Kidney capillary endothelial cell (primary cell): Measurements from ENCODE around the gene TLE7.
A peak's percentile ranks its signal among the peaks of the same experiment; 100 is the strongest.

Source experiments
- DNase-seq: peaks from one replicate; pipeline ENCODE4 v3.0.0-alpha.2; 2018; ENCODE audit warnings: low spot score

The TLE7 gene

DNA sequence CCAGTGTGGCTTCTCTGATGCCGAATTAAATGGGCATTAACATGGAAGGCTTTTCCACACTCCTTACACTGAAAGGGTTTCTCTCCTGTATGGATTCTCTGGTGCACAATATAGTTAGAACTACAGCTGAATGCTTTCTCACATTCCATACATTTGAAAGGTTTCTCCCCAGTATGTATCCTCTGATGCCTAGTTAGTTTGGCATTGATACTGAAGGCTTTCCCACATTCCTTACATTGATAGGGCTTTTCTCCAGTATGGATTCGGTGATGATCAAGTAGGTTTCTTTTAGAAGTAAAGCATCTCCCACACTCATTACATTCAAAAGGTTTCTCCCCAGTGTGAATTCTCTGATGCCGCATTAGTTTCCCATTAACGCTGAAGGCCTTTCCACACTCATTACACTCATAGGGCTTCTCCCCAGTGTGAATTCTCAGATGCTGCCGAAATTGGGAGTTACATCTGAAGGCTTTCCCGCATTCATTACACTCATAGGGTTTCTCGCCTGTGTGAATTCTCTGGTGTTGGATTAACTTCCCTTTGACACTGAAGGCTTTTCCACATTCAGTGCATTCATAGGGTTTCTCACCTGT, 6.5 kb upstream of the TLE7 start:
- DNase-seq = no peak

DNA sequence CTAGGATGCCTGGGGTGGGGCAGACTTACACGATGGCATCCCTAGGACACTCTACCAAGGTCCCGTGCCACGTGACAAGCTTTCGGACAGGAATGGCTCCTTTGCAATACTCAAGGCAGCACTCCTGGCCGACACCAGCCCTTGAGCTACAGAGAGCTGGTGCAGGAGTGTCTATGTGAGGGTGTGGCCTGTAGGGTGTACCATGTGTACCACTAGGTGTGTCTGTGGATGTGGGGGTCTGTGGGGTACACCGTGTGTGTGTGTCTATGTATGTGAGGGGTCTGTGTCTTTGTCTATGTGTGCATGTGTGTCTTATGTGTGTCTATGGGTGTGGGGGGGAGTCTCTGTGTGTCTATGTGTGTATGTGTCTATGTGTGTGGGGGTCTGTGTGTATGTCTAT, 1.9 kb upstream of the TLE7 start:
- DNase-seq = no peak

DNA sequence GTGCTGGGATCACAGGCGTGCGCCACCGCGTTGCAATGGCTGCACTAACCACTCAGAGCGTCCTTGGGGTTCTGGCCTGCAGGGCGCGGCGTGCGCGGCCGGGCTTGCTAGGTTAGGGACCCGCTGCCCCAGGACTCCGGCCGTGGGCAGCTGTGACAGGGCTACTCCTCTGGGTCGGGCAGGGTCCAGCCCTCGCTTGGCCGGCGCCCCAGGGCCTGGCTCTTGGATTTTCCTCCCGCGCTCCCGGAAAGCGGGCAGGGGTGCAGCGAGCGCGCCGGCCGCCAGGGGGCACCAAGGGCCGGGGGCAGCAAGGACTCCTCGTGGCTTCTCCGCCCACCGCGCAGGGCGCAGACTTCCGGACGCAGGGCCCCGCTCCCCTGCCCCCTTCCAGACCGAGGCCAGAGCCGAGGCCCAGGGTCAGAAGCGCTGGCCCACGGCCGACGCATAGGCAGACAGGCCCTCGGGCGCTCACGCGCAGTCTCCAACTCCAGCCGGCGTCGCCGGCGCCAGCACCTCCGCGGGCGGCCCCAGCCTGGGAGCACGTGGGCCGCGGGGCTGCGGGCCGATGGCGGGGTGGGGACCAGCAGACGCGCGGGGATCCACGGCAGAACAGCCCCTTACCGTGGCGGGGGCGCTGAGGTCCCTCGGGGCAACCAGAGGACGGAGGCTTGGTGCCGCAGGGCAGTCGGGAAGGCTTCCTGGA, 355 bp downstream of the TLE7 start:
- DNase-seq = no peak

DNA sequence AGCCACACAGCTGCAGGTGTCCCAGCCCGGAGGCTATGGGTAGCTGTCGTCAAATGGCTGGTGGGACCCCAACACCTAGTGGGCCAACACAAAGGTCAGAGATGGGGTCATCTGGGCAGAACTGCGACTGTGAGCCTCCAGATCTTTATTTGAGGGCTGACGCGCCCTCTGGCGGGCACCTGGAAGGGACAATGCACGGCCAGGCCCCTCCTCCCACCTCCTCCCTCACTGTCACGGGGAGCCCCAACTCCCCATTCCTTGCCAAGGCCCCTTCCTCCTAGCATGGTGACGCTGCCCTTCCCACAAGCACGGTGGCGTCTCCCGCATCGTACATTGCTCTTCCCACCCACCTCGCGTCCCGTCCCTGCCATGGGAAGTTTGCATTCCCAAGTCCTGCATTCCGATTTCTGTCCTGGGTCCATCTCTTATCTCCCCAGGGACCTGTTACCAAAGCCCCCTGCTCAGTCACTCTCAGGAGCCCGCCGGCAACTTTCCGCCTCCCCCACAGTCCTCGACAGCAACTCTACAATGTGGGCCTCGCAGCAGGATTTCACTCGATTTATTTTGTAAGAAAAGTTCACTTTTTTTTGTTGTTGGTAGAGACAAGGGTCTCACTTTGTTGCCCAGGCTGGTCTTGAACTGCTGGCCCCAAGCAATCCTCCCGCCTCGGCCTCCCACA, 1.0 kb downstream of the TLE7 start:
- no peak for DNase-seq

DNA sequence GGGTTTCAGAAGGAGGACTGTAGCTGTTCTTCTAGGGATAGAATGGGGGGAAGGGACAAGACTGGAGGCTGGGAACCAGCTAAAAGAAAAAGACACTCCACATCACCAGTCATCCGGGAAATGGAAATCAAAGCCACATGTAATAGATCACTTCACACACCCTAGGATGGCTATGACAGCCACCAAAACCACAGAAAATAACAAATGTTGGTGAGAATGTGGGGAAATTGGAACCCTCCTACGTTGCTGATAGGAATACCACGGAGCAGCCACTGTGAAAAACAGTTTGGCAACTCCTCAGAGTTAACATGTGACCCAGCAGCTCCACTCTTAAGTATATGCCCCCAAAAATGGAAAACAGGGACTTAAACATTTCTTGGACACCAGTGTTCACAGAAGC, 2.3 kb downstream of the TLE7 start:
- DNase-seq = no peak

DNA sequence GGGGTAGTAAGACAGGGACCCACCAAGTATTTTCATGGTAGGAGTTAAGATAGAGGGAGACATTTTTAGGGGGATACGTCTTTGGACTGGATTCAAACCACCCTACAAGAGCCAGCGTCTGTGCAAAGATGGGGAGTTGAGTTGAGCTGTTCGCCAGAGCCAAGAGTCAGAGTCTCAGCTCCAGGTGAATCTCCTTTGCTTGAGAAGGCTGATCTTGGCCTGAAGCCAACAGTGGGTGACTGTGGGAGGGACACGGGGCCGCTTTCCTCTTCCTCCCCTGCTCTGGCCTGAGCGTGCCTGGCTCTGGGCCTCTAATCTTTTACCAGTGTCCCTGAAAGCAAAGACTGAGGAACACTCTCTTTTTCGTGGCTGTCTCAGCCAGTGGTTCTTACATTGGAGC, 5.4 kb downstream of the TLE7 start:
- DNase-seq = no peak

DNA sequence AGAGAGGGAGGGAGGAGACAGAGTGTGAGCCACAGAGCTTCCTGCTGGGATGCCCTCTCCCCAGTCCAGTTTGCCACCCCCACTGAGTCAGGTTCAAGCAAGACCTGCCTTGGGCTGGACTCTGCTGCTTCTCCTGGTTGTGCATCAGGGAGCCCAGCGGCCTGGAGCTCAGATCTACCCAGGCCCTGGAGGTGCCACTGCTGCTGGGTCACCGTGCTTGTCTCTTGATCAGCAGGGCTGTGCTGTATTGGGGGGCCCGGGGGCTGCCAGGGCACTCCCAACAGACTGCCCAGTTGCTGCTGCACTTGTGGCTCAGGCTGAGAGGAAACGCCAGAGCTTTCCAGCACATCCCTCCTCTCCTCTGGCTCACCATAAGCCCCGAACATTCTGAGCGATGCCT, 8.9 kb downstream of the TLE7 start:
- no peak for DNase-seq

DNA sequence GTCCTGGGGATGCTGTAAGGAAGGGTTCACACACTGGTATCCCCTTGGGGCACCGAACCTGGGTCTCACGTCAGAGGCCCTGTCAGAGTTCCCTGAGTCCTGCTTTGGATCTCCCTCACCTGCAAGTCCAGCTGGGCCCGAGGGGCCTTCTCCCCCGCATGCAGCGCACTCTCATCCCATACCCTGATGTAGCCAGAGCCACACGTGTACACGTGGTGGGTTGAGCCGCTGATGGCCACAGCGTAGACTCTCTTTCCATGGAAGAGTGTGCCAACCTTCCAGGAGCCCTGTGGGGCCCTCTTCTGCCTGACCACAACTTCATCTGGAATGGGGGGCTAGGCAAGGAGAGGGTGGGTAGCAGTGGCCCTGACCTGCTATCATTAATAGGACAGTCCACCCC, 9.9 kb downstream of the TLE7 start:
- no peak for DNase-seq

DNA sequence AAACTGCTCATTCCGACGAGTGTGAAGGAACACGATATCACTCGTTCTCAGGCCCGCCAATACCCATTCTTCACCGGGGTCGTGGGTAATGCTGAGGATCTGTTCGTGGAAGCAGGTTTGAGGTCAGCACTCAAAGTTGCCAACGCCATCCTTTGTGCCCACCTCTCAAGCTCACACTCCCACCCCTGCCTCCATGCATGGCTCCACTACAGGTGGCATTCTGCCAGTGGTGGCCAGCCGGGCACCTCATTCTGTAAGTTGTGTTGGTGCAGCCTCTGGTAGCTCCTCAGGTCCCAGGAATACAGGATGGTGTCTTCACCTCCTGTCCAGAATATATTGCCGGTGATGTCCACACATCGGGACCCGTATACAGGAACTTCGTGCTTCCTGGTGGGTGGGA, 10.7 kb downstream of the TLE7 start:
- DNase-seq = no peak

DNA sequence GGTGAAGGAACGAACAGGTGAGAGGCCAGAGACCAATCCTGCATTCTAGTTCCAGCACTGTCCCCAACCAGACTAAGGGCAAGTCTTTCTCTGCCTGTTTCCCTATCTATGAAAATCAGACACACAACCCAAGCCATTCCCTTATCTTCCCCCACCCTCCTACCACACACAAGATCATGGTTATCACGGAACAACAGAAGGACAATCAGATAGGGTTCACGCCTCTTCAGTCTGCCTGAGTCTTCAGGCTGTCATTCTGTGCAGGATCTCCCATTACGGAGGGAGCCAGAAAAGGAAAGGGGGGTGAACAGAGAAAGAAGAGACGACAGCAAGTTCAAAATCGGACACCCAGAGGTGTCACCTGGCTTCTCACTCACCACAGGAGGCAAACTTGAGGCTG, 11.1 kb downstream of the TLE7 start:
- DNase-seq = no peak

DNA sequence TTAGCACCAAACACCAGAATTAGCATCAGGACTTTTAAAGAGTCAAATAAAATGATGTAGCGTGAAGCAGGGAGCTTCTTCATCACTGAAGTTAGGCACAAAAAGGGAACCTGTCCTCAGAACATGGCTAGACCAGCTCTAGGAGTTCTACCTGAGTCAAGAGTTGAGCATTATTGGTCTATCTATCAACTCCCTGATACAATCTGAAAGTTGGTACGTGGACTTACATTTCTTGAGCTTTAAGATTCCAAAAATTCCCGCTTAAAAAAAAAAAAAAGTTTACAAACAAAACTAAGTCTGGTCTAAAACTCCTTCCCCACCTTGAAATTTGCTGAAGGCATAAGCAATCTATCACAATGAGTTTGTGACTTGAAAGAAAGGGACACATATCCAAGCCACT, 12.3 kb downstream of the TLE7 start:
- no peak for DNase-seq

DNA sequence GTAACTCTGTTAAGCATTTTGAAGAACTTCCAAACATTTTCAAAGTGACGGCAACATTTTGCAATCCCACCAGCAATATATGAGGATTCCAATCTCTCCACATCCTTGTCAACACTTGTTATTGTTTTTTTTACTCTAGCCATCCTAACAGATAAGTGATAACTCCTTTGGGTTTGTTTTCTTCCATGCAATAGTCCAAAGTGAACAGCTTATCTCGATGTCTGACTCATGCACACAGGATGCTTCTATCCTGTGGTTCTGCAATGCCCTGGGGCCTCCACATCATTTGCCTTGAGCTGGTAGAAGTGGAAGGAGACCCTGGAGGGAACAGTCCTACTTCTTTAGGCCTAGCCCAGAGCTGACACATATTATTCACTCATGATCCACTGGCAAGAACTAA, 13.0 kb downstream of the TLE7 start:
- no peak for DNase-seq

DNA sequence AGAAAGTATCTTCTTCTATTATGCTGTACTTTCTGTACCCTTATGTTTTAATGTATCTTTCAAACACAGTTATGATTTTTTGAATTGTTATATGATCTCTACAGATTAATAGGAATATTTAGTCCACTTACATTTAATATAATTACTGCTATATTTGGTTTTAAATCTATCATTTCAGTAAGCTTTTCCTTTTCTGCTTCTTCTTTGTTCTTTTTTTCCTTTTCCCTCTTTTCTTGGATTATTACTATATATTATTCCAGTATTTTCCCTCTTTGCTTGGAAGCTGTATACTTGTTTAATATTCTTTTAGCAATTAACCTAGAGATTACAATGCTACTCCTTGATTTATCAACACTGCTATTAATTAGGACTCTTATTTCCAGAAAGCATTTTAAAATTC, 13.5 kb downstream of the TLE7 start:
- no peak for DNase-seq

DNA sequence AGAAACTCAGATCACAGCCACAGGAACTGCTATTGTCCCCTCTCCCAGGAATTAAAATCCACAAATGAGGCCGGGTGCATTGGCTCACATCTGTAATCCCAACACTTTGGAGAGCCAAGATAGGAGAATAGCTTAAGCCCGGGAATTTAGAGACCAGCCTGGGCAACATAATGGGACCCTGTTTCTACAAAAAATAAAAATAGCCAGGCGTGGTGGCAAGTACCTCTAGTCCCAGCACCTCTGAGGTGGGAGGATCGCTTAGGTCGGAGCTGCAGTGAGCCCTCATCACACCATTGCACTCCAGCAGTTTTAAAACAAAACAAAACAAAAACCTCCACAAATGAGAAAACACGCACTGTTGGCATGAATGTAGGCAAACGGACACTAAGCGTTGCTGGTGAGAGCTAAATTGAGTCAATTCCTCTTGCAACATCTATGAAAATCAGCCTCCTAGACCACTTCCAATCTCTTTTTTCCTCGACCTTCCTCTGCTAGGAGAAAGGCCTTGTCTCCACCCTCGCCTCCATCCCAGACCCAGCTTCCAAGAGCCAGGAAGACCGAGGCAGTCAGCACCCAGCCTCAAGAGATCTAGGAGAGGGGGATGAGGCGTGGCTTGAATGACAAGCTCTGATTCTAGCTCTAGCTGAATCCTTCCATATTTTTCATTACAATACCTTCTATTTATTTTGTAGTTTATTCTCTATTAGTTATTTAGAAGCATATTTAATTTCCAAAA, 14.8 kb downstream of the TLE7 start:
- DNase-seq = no peak

DNA sequence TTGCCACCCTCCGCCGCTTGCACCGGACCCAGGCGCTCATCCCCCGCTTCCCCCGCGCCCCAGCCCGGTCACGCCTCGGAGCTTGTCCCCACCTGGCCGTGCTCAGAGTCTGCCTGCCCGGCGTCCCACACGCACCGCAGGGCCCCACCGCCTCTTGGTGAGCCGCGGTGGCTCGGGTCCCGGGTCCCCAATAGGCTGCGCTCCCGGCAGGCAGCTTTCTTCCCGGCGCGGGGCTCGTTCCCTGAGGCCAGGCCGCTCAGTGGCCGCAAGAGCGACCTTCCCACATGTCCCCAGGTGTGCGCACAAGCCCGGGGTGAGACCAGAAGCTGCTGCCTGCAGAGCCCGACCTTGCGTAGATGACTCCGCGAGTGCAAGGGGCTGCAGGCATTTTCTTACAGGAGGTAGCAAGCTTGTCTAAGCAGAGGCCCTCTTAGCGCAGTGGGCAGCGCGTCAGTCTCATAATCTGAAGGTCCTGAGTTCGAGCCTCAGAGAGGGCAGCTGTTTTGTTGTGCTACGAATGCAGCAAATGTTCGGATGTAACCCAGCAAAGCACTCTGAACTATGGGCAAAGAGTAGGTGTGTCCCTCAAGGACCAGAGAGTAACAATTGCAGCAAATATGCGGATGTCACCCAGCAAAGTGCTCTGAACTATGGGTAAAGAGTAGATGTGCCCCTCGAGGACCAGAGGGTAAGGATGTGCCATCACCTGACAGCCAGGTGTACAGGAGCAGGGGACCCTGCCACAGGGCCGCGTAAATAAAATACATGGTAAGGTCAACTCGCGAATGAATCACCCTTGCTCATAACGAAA, 15.6 kb downstream of the TLE7 start:
- peak; percentile 63 for DNase-seq

DNA sequence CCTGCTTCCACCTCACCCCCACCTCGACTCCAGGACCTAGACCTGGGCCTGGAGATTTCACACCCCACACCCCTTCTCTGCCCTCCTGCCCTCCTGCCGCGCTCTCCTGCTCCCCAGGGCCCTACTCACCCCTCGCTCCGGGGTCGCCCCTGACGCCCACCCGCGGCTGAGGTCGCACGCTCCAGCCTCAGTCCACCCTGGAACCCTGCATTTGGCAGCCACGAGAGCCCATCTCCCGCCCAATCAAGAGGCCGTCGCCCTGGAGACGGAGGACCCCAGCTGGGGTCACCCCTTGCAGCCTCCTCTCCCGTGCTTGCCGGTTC, 16.1 kb downstream of the TLE7 start:
- DNase-seq = no peak

DNA sequence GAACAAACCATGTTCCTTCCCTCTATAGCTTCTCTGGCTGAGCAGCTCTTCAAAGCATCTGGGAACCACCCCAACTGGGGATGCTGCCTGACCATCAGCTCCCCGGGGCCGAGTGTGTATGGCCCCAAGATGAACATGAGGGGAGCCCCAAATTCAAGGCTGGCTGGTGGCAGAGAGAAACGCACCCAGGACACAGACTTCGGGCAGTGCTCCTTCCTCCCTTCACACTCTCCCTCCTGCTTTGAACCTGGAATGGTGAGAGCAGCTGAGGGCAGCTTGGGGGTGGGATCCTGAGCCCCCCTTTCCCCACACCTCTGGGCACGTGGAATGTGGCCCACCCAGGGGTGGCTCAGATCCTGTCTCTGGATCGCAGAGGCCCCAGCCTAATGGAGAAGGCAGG, 17.2 kb downstream of the TLE7 start:
- DNase-seq = no peak

DNA sequence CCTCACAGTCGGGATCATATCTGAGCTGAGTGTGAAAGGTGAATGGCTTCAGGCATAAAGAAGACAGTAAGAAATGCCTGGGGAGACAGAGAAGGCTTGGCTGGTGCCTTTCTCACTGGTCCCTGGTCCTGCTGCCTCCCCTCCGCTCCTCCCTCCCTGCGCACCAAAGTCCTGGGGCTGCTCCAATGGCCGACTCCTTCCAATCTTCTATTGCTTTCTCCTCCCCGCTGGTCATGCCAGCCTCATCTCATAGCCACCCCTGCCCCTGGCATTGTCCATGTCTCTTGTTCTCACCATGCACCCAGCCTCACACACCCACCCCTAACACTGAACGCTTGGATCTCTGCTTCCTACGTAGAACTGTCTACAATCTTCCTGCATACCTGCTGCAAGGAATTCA, 18.0 kb downstream of the TLE7 start:
- DNase-seq = no peak

DNA sequence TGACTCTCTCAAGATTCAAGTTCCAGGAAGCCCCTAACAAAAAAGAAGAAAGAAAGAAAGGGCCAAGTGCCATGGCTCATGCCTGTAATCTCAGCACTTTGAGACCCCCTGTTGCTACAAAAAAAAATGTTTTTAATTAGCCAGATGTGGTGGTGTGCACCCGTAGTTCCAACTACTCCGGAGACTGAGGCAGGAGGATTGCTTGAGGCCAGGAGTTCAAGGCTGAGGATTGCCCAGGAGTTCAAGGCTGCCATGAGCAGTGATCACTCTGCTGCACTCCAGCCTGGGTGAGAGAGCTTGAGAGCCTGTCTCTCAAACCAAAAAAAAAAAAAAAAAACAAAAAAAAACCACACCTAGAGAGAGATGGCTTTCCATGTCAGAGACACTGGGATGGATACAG, 18.8 kb downstream of the TLE7 start:
- DNase-seq = no peak

DNA sequence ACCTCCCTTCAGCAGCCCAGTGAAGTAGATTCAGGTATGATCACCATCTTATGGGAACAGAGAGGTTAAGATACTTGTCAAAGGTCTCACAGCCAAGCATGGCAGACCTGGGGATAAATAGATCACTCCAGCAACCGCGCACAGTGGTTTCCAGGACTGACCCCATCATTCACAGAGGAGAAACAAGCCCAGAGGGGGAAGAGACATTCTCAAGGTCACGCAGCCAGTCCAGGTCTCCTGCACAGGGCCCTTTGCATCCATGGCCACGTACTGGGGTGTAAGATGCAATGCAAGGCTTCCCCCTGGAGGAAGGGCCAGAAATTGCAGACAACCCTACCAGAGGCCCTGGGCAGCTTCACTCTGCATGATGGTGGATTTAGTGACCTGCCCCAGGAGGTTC, 19.9 kb downstream of the TLE7 start:
- DNase-seq = no peak

DNA sequence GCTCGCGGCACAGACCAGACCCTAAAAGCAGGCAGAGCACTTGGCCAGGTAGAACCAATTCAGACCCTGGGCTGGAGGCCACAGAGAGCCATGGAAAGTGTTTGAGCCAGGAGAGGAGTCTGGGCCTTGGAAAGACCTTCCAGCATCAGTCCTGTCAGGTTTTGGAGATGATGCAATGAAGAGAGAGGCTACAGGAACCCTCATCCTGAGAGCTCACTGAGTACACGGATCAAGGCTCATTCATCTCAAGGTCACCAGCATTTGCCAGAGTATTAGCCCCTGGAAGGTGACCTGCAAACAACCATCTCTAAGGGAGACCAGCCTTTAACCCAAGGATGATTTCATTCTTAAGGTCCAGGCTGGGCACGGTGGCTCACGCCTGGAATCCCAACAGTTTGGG, 27.8 kb downstream of the TLE7 start:
- no peak for DNase-seq

DNA sequence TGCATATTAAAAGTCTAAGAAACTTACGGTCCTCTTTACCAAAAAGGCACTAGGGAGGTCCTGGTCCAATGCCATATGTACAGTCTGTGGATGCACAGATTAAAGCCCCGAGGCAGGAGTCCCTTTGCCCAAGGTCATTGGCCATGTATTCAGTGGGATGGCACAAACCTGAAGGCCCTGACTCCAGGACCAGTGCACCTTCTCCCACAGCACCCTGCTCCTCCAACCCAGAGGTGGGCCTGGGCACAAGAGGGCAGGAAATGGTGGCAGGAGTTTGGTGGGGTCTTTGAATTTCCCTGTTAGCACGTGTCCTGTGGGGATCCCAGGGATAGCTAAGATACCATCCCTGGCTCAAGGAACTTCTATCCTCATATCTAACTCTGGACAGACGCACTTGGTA, 28.5 kb downstream of the TLE7 start:
- DNase-seq = no peak
